ENCODE measurements around the gene DBX1. TPM values are rescaled to one million over a fixed set of nuclear protein-coding genes. Genes with fewer than 3 reads are reported as not detected.

Gene DBX1
- polyA plus RNA-seq, 1 experiment = not detected

DNA sequence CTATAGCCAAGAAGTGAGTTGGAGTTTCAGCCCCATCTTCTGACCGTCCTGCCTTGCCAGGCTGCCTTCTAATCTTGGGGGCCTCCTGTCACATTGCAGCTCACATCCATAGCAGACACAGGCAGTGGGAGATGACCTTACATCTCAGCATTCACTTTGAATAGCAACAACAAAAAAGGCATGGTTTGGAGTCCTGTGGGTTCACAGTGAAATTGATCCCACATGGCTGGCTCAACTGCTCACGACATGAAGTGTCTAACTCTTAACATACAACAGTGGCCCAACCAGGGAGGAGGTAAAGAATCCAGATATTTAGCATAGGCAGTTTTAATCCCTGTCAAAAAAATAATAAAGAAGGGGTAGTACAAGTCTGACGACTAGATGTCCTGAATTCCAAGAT, 38.1 kb downstream of the DBX1 start:
- POLR2A ChIA-PET = no interaction called here

DNA sequence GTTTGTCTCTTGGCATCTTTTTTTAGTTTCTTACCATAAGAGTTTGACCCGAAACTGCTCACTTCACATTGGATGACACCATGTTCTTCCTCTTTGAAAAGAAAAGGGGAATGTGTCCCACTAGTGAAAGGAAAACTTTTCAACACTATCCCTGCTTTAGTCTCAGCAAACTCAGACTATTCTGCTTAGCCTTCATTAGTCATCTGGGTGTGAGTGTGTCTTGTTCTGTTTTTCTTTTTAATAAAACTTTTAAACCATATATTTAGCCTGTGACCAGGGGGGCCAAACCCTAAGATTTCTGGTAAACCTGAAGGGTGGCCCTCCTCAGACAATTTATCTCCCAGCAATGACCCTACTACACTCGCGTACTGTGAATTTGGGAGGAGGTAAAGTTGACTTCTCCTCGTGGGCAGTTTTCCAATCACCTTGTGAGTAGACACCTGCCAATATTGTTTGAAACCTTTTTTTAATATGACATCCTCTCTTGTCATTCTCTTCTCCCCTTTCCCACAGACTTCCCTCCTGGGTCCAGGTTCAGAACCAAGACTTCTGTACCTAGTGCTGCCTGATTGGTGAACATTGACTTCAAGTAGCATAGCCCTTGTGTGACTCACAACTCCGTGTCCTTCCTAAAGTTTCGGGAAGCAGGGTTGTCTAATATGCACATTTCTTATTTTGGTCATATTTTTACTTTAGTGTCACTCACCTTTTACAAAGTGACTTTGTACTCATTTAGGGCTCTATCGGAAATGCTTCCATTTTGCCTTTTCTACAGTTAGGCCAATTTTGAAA, 39.9 kb downstream of the DBX1 start:
- peaks cover 11% of the 10 kb centered on the region for H3K36me3 ChIP-seq (ENCODE audit: control insufficient read depth, insufficient read depth, low read length)
- CTCF ChIA-PET = interaction anchor here (0.6 to 6.8 kb wide), 2 partner anchors 8 to 168 kb away, joined by 4 to 47 read pairs; no protein-coding TSS in a partner anchor
- H3K27me3 ChIP-seq (ENCODE audit: control insufficient read depth, insufficient read depth, low read length) = no peaks in the 10 kb centered on the region
- TF ChIP-seq, protein P1, sequence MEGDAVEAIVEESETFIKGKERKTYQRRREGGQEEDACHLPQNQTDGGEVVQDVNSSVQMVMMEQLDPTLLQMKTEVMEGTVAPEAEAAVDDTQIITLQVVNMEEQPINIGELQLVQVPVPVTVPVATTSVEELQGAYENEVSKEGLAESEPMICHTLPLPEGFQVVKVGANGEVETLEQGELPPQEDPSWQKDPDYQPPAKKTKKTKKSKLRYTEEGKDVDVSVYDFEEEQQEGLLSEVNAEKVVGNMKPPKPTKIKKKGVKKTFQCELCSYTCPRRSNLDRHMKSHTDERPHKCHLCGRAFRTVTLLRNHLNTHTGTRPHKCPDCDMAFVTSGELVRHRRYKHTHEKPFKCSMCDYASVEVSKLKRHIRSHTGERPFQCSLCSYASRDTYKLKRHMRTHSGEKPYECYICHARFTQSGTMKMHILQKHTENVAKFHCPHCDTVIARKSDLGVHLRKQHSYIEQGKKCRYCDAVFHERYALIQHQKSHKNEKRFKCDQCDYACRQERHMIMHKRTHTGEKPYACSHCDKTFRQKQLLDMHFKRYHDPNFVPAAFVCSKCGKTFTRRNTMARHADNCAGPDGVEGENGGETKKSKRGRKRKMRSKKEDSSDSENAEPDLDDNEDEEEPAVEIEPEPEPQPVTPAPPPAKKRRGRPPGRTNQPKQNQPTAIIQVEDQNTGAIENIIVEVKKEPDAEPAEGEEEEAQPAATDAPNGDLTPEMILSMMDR (IDR thresholded peaks at IDR 0.05; ENCODE audit: insufficient read depth, low read depth, low read length) = no peak
- POLR2A ChIA-PET = no interaction called here
- no peak overlapping the region for H3K4me3 ChIP-seq (ENCODE audit: low read depth, low read length)
- DNase-seq (ENCODE audit: low read depth) = no peak

More for the DNA sequence above, 38.1 kb downstream of the DBX1 start:
- DNase-seq (ENCODE audit: low read depth) = no peak
- CTCF ChIA-PET = interaction anchor here (0.6 to 1.3 kb wide), 3 partner anchors 10 to 275 kb away, joined by 3 read pairs; no protein-coding TSS in a partner anchor
- TF ChIP-seq, protein P1 (IDR thresholded peaks at IDR 0.05; ENCODE audit: insufficient read depth, low read depth, low read length) = no peak
- H3K36me3 ChIP-seq (ENCODE audit: control insufficient read depth, insufficient read depth, low read length) = peaks cover 11% of the 10 kb centered on the region
- no peak overlapping the region for H3K4me3 ChIP-seq (ENCODE audit: low read depth, low read length)
- no peaks in the 10 kb centered on the region for H3K27me3 ChIP-seq (ENCODE audit: control insufficient read depth, insufficient read depth, low read length)

DNA sequence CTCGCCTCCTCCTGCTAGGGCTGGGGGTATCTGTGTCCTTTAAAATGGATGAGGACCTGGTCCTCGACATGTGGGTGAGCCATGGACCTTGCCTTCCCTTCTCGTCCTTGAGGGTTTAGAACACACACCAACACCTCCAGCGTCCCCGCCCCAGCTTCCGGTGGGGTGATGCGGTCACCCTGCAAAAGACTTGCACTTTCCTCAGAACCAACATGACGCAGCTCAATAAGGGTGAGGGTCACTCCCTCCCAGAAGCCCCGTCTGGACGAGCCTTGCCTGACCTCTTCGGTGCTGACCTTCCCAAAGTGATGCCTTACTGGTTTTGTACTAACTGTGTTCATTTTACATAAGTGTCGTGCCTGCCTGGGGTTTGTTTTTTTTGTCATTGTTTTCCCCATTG, 41.0 kb downstream of the DBX1 start:
- Histone ChIP-seq H3K4me3 (ENCODE audit: low read depth, low read length) (no peak overlapping the region), H3K36me3 (ENCODE audit: control insufficient read depth, insufficient read depth, low read length) (peaks cover 11% of the 10 kb centered on the region), H3K27me3 (ENCODE audit: control insufficient read depth, insufficient read depth, low read length) (no peaks in the 10 kb centered on the region)
- no peak for DNase-seq (ENCODE audit: low read depth)
- TF ChIP-seq, protein P1 (IDR thresholded peaks at IDR 0.05; ENCODE audit: insufficient read depth, low read depth, low read length) = no peak
- ChIA-PET POLR2A (no interaction called here), CTCF (interaction anchor here (1.9 to 6.8 kb wide), 2 partner anchors 9 to 13 kb away, joined by 8 to 47 read pairs; no protein-coding TSS in a partner anchor)

DNA sequence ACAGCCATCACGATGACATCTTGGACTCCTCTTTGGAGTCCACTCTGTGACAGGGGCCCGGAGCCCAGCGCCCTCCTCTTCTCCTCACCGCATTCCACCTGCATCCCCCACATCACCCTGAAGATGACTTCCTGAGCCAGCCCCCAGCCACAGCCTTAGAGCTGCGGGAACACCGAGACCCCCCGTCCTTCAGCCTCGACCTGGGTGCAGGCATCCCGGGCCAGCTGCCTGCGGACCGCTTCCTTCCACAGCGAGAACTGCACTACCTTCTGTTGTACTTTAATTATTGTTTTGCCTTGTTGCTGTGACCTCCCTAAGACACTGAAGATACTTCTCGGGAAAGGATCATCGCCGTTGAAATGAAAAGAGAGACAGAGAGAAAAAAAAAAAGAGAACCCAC, 42.1 kb downstream of the DBX1 start:
- Histone ChIP-seq H3K36me3 (ENCODE audit: control insufficient read depth, insufficient read depth, low read length) (peaks cover 11% of the 10 kb centered on the region), H3K4me3 (ENCODE audit: low read depth, low read length) (no peak overlapping the region), H3K27me3 (ENCODE audit: control insufficient read depth, insufficient read depth, low read length) (no peaks in the 10 kb centered on the region)
- DNase-seq (ENCODE audit: low read depth) = no peak
- ChIA-PET POLR2A (no interaction called here), CTCF (interaction anchor here (1.0 to 6.8 kb wide), 5 partner anchors 10 to 237 kb away, joined by 3 to 47 read pairs (median 4); no protein-coding TSS in a partner anchor)
- TF ChIP-seq, protein P1 (IDR thresholded peaks at IDR 0.05; ENCODE audit: insufficient read depth, low read depth, low read length) = no peak

DNA sequence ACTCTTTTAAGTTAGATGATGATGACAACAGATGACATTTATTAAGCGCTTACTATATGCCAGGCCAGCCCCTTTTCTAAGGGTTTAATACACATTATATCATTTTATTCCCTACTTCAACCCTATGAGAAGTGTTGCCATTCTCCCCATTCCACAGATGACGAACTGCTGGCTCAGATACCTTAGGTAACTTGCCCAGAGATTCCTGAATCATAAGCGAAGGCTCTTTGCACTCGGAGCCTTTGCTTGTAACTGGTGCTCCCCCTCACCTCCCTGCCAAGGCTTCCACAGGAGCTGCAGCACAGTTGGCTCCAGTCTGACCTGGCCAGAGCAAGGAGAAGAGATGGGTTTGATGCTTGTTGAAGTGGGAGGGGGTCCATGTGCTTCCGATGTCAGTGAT, 43.0 kb downstream of the DBX1 start:
- ChIA-PET POLR2A (no interaction called here), CTCF (interaction anchor here (1.0 to 6.8 kb wide), 8 partner anchors 11 to 238 kb away, joined by 3 to 47 read pairs (median 6); no protein-coding TSS in a partner anchor)
- H3K4me3 ChIP-seq (ENCODE audit: low read depth, low read length) = no peak overlapping the region
- no peak for DNase-seq (ENCODE audit: low read depth)
- peaks cover 11% of the 10 kb centered on the region for H3K36me3 ChIP-seq (ENCODE audit: control insufficient read depth, insufficient read depth, low read length)
- TF ChIP-seq, protein P1 (IDR thresholded peaks at IDR 0.05; ENCODE audit: insufficient read depth, low read depth, low read length) = no peak
- H3K27me3 ChIP-seq (ENCODE audit: control insufficient read depth, insufficient read depth, low read length) = no peaks in the 10 kb centered on the region
